Activated naive CD4-positive, alpha-beta T cell treated with anti-CD3 and anti-CD28 coated beads, Interleukin-2, amount 10 ng/mL, durations not matched to agents 7 days and 5 days (primary cell): ENCODE data around the gene SLC12A8.

Source experiments
- CTCF ChIA-PET: fragments of 350-600 bp; sonication (Branson Sonifier 250); formaldehyde crosslinking; loops from one replicate; lab custom pipeline; 2021; ENCODE audit warnings: antibody characterized with exemption; lab: Charles Lee
- DNase-seq: peaks from one replicate; pipeline ENCODE4 v3.0.0-alpha.2; 2020
- H3K27ac Mint-ChIP-seq: one replicate; pipeline ENCODE4 v1.8.0; 2021; ENCODE audit warnings: mild to moderate bottlenecking, moderate library complexity, mixed read lengths
- H3K27me3 Mint-ChIP-seq: one replicate; pipeline ENCODE4 v1.8.0; 2021; ENCODE audit warnings: mild to moderate bottlenecking, mixed read lengths
- H3K36me3 Mint-ChIP-seq: one replicate; pipeline ENCODE4 v1.8.0; 2021; ENCODE audit warnings: mixed read lengths
- H3K4me1 Mint-ChIP-seq: one replicate; pipeline ENCODE4 v1.8.0; 2021; ENCODE audit warnings: mixed read lengths
- H3K4me3 Mint-ChIP-seq: one replicate; pipeline ENCODE4 v1.8.0; 2021; ENCODE audit warnings: mild to moderate bottlenecking, moderate library complexity, mixed read lengths
- H3K9me3 Mint-ChIP-seq: one replicate; pipeline ENCODE4 v1.8.0; 2021; ENCODE audit warnings: mixed read lengths

Gene SLC12A8

GRCh38 chr3:125140011-125140817 lies 72.3 kb downstream of the SLC12A8 start:
- Mint-ChIP-seq H3K4me3 (no peak overlapping the region), H3K27me3 (peaks cover 81% of the 10 kb centered on the region), H3K27ac (peak overlapping the region; percentile 75), H3K36me3 (peaks cover 12% of the 10 kb centered on the region), H3K9me3 (no peaks in the 10 kb centered on the region), H3K4me1 (peaks cover 79% of the 10 kb centered on the region)
- CTCF ChIA-PET, result interaction anchor here (0.7 to 1.4 kb wide), 3 partner anchors 10 to 445 kb away, joined by 3 to 4 read pairs (median 3); no protein-coding TSS in a partner anchor
- DNase-seq, result no peak

DNA sequence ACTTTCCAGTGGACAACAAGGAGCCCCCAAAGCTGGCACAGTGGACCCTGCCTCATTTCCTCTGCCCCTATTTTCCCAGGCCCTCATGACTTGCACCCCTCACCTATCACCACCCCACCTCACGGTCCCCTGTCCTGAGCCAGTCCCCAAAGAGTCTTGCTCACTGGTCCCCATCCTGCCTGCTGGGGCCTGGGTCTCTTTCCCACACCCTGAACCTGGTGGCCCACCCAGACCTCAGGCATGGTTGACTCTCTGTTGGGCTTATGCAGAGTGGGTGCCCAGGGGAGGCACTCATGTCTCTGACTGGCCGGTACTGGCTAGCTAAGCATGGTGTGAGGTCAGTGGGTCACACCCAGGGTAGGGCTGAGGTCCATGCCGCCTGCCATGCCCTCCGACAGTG lies 73.2 kb downstream of the SLC12A8 start:
- Mint-ChIP-seq H3K9me3 (no peaks in the 10 kb centered on the region), H3K27ac (no peak overlapping the region), H3K36me3 (peaks cover 12% of the 10 kb centered on the region), H3K4me1 (peaks cover 82% of the 10 kb centered on the region), H3K27me3 (peaks cover 82% of the 10 kb centered on the region), H3K4me3 (no peak overlapping the region)
- no peak for DNase-seq
- CTCF ChIA-PET, result interaction anchor here (1.2 kb wide), 1 partner anchor 11 kb away, joined by 5 read pairs; no protein-coding TSS in a partner anchor

DNA sequence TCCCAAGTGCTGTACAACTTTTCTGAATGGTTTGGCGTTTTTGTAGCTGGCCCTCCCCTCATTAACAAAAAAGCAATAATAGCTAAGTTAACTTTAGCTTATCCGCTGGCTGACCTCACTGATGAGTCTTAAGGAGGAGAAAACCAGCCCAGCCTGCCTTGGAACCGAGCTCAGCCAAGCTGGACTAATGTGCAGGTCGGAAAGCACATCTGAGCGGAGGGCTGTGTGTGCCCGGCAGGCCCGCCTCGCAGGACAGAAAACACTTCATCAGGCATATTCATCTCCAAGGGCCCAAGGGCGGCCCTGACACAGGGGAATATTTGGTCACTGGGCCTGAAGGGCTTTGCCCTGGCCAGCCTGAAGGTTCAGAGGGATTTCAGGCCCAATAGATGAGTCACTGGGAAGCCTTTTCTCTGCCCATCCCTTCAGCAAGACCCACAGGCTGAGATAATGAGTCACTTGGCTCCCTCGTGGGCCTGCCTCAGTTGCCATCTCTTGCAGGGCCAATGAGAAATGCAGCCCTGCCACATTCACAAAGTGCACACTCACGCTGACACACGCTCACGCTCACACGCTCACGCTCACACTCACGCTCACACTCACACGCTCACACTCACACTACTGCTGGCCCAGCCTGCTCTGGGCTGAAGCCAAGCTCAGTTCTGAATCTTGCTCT lies 75.1 kb downstream of the SLC12A8 start:
- H3K4me1 Mint-ChIP-seq, result peaks cover 72% of the 10 kb centered on the region
- H3K27me3 Mint-ChIP-seq, result peaks cover 77% of the 10 kb centered on the region
- no peak for DNase-seq
- peak overlapping the region; percentile 12 for H3K27ac Mint-ChIP-seq
- CTCF ChIA-PET, result no interaction called here
- H3K4me3 Mint-ChIP-seq, result no peak overlapping the region
- H3K36me3 Mint-ChIP-seq, result peaks cover 11% of the 10 kb centered on the region
- H3K9me3 Mint-ChIP-seq, result no peaks in the 10 kb centered on the region

DNA sequence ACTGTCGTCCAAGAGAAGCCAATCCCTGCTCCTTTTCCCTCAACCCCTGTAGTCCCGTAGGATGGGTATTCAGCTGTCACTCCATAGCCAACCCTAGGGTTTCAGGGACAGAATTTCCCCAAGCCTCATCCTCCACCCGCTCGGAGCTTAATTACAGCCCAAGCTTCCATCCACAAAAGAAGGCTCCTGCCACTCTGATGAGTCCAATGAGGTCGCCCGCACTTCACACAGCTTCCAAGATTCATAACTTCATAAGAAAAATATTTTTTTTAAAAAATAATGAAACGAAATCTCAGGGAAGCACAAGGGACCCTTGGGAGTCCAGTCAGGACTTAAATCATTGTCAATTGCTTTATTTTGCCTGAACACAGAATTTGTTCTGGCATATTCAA lies 75.6 kb downstream of the SLC12A8 start:
- Mint-ChIP-seq H3K9me3 (no peaks in the 10 kb centered on the region), H3K4me1 (peaks cover 70% of the 10 kb centered on the region), H3K27ac (no peak overlapping the region), H3K4me3 (no peak overlapping the region), H3K27me3 (peaks cover 77% of the 10 kb centered on the region), H3K36me3 (peaks cover 9% of the 10 kb centered on the region)
- no peak for DNase-seq
- CTCF ChIA-PET, result no interaction called here

GRCh38 chr3:125136515-125136914 lies 76.0 kb downstream of the SLC12A8 start:
- DNase-seq, result no peak
- CTCF ChIA-PET, result no interaction called here
- H3K27ac Mint-ChIP-seq, result peak overlapping the region; percentile 14
- H3K4me1 Mint-ChIP-seq, result peaks cover 66% of the 10 kb centered on the region
- H3K9me3 Mint-ChIP-seq, result no peaks in the 10 kb centered on the region
- H3K36me3 Mint-ChIP-seq, result peaks cover 9% of the 10 kb centered on the region
- H3K27me3 Mint-ChIP-seq, result peaks cover 77% of the 10 kb centered on the region
- no peak overlapping the region for H3K4me3 Mint-ChIP-seq

DNA sequence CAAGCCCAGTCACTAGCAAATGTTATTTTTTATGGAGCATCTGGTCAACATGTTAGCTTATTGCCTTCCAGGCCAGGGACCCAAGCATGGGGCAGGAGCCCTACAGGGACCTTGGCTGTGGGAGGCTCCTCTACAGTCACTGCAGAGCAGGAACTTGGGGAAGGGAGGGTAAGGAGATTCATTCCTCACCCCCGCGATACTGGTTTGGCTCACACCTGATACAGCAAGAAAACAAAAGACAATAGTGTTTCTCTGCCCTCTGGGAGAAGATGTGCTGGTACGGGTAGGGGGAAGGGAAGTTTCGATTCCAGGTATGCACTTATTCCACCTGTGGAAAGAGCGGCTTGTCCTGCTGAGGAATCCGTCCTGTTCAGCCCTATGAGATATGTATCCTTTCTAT lies 77.6 kb downstream of the SLC12A8 start:
- CTCF ChIA-PET, result no interaction called here
- H3K27ac Mint-ChIP-seq, result no peak overlapping the region
- peaks cover 72% of the 10 kb centered on the region for H3K27me3 Mint-ChIP-seq
- H3K36me3 Mint-ChIP-seq, result peaks cover 6% of the 10 kb centered on the region
- H3K4me3 Mint-ChIP-seq, result no peak overlapping the region
- no peak for DNase-seq
- H3K4me1 Mint-ChIP-seq, result peaks cover 50% of the 10 kb centered on the region
- no peaks in the 10 kb centered on the region for H3K9me3 Mint-ChIP-seq

- Mint-ChIP-seq H3K27me3 (peaks cover 75% of the 10 kb centered on the region), H3K4me3 (no peak overlapping the region), H3K36me3 (peaks cover 5% of the 10 kb centered on the region), H3K9me3 (no peaks in the 10 kb centered on the region), H3K27ac (no peak overlapping the region), H3K4me1 (peaks cover 46% of the 10 kb centered on the region)
- no peak for DNase-seq
- CTCF ChIA-PET, result interaction anchor here (0.9 kb wide), 1 partner anchor 18 kb away, joined by 4 read pairs; no protein-coding TSS in a partner anchor
Measured at GRCh38 chr3:125132815-125133214, 79.7 kb downstream of the SLC12A8 start.

- CTCF ChIA-PET, result interaction anchor here (1.0 kb wide), 1 partner anchor 14 kb away, joined by 4 read pairs; no protein-coding TSS in a partner anchor
- no peak overlapping the region for H3K27ac Mint-ChIP-seq
- no peak for DNase-seq
- peaks cover 5% of the 10 kb centered on the region for H3K36me3 Mint-ChIP-seq
- H3K27me3 Mint-ChIP-seq, result peaks cover 56% of the 10 kb centered on the region
- H3K4me1 Mint-ChIP-seq, result peaks cover 46% of the 10 kb centered on the region
- no peaks in the 10 kb centered on the region for H3K9me3 Mint-ChIP-seq
- no peak overlapping the region for H3K4me3 Mint-ChIP-seq
Measured at GRCh38 chr3:125129512-125129997, 83.0 kb downstream of the SLC12A8 start.

GRCh38 chr3:125128861-125129501 lies 83.6 kb downstream of the SLC12A8 start:
- DNase-seq, result no peak
- Mint-ChIP-seq H3K27me3 (peaks cover 60% of the 10 kb centered on the region), H3K9me3 (no peaks in the 10 kb centered on the region), H3K4me3 (no peak overlapping the region), H3K4me1 (peaks cover 45% of the 10 kb centered on the region), H3K27ac (no peak overlapping the region), H3K36me3 (peaks cover 5% of the 10 kb centered on the region)
- CTCF ChIA-PET, result interaction anchor here (1.0 kb wide), 1 partner anchor 13 kb away, joined by 4 read pairs; no protein-coding TSS in a partner anchor

DNA sequence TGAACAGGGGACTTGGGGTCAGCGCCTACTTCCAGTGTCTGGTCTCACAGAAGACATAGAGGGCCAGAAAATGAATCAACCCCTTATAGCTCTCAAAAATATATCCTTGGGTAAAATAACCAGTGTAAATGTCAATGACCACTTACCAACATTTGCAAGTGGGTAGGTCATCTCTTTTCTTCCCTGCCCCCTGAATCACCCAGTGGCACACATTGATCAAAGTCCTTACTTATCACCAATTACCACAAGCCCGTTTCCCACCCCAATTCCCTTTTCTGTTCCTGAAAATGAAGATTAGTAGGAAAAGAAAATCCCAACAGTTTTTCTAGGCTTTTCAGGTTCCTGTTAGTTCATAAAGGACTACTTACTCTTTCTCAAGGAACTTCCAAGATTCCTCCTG lies 86.2 kb downstream of the SLC12A8 start:
- H3K9me3 Mint-ChIP-seq, result no peaks in the 10 kb centered on the region
- H3K4me3 Mint-ChIP-seq, result no peak overlapping the region
- no peak for DNase-seq
- H3K27ac Mint-ChIP-seq, result no peak overlapping the region
- H3K4me1 Mint-ChIP-seq, result peaks cover 47% of the 10 kb centered on the region
- peaks cover 1% of the 10 kb centered on the region for H3K36me3 Mint-ChIP-seq
- peaks cover 48% of the 10 kb centered on the region for H3K27me3 Mint-ChIP-seq
- CTCF ChIA-PET, result interaction anchor here (2.5 kb wide), 1 partner anchor 16 kb away, joined by 11 read pairs; no protein-coding TSS in a partner anchor

GRCh38 chr3:125125821-125126245 lies 86.7 kb downstream of the SLC12A8 start:
- Mint-ChIP-seq H3K27me3 (peaks cover 46% of the 10 kb centered on the region), H3K4me1 (peaks cover 52% of the 10 kb centered on the region), H3K9me3 (no peaks in the 10 kb centered on the region), H3K4me3 (no peak overlapping the region), H3K27ac (peak overlapping the region; percentile 12), H3K36me3 (no peaks in the 10 kb centered on the region)
- CTCF ChIA-PET, result interaction anchor here (2.5 kb wide), 1 partner anchor 16 kb away, joined by 11 read pairs; no protein-coding TSS in a partner anchor
- DNase-seq, result peak; percentile 46

- Mint-ChIP-seq H3K27ac (no peak overlapping the region), H3K36me3 (no peaks in the 10 kb centered on the region), H3K4me1 (peaks cover 59% of the 10 kb centered on the region), H3K4me3 (no peak overlapping the region), H3K27me3 (peaks cover 31% of the 10 kb centered on the region), H3K9me3 (no peaks in the 10 kb centered on the region)
- no peak for DNase-seq
- CTCF ChIA-PET, result interaction anchor here (0.7 kb wide), 1 partner anchor 1150 kb away, joined by 3 read pairs; no protein-coding TSS in a partner anchor
Measured at GRCh38 chr3:125123451-125124305, 88.9 kb downstream of the SLC12A8 start.
